ENCODE data around the gene ZNRF3.
"Not testable (repeated sequence)": the region's sequence is repeated elsewhere in the genome, so short reads cannot be mapped to it uniquely, and the experiment has no call there.

Gene ZNRF3

DNA sequence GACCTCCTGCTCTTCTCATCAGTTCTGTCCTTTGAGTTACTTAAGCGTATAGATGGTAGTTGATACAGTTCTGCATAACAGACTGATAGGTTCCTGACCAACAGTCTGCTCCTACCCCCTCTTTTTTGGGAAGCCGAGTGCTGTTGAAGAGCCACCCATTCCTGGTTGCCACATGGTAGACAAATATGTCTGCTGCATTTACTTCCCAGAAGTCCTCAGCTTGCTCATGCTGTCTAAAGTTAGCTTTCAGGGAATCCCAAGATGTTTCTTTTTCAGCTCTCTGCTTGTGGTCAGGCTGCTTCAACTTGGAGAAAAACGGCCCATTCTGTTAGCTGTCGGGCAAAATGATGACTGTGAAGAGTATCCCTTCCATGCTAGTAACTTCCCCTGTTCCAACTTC, 129.6 kb downstream of the ZNRF3 start:
- DNase-seq, result no peak

DNA sequence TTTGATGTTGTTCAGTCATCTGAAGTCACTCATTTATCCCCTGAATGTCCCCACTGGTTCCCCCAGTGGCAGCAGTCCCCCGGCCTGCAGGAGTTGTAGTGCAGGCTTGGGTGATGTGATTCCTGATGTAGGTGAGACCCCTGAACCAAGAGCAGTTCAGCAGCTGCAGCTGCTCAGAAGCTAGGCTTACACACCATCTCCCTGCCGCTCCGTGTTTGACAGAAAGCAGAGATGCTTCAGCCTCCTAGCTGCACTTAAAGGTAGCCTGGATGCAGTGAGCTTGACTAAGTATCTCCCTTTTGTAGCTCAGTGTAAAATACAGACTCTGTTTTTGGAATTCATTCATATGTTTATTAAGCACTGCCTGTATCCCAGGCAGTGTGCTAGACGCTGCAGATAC, 130.9 kb downstream of the ZNRF3 start:
- no peak for DNase-seq

DNA sequence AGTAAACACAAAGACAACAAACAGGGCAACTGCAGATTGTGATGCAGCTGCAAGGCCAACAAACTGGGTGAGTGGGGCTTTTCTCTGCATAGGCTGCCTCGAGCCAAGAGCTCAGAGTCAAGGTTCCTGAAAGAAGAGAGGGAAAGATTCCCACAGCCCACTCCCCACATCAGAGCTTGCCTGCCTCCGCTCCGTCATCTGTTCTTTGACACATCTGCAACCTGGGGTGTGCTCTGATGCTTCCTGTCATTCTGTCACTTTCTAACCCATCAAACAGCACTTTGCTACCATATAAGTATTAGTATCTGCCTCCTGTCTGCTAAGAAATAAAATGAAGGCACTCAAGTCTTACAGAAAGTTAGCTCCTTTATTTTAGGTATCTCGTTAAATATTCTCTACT, 131.4 kb downstream of the ZNRF3 start:
- DNase-seq, result no peak

DNA sequence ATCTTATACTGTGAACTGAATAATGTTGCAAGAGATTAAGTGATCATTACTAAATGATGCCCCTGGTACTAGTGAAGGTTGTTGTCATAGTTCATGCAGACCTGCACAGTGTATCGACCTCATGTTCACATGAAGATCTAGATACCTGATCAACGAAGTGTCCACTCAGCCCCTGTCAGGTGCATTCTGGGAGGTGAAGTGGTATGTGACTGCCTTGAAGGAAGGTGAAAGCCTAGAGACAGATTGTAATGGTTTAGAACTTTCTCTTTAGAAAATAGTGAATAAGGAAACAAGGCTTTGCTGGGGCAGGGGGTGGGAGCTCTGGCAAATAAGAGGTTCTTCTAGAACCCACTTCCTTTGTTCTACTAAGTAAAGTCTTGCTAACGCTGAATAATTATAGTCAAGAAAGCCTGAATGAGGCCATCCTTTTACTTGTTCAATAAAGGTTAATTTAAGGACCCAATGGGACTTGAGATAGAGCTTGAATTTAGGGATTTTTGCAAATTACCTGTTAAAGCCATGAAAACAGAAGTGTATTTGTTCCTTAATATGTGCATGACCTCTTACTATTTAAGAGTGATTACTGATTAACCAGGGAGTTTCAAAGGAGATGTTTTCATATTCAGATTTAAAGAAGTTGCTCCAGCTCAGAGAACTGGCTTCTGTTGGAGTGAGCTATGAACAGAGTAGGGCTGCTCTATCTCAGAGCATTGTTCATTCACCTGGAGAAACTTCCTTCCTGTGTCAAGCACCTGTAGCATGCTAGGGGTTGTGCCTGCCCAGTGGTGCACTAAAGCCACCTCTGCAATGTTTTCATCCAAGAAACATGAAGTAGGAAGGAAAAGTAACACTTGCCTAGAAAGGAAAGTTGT, 132.9 kb downstream of the ZNRF3 start:
- no peak for DNase-seq

DNA sequence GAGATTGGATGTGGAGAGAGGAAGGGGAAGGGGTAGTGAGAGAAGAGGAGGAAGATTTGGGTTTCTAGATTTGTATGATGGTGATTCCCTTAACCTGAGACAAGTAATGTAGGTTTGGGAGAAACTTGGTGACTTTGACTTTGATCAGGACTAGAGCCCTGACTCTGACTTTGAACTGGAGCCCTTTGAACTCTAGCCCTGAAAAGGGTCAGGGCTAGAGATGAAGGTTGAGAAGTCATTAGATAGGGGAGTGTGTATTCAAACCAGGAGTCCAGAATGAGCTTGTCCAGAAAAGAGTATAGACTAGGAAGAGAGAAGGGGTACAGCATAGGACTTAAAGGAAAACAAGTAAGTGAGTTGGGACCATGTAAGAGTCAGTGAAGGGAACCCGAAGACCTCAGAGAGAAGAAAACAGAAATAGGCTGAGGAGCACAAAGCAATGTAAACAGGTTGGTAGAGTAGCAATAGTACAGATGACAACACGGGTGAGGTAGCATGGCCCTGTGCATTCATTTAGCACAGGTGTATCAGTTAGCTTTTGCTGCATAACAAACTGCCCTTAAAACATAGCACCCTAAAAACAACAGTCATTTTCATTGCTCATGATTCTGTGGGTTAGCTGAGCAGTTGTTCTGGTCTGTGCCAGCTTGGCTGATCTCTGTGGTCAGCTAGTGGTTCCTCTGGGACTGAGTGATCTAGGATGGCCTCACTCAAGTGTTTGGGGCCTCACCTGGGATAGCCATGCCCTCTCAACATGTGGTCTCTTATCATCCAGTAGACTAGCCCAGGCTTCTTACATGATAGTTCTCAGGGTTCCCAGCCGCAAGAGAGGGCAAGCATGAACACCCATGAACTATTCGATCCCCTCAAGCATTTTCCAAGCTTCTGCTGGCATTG, 135.2 kb downstream of the ZNRF3 start:
- no peak for DNase-seq

DNA sequence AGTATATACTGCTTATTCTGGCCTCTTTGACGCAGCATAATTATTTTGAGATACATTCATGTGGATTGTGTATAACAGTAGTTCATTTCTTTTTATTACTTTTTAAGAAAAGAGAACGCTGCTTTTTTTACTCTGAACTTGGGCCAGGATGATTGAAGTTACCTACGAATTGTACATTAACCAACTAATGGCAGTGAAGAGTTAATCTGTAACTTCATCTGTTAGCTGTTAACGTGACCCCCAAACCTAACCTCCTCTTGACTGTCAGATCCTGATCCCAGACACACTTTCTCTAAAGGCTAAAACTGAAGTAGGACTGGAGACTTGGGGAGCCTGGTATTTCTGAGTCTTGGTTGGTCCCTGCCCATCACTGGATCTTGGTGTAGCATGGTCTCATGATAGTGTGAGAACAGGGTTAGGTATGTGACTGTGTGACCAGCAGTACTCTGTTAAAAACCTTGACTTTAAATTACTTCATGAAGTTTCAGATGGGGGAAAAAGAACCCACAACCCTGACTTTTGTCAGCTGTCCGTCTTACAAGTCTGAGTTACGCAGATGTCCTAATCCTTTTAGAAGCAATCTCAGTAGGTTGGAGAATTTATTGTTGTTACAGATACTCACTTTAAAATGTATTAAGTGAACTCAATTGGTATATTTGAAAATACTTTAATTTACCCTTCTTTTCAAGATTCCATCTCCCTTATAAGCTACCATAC, 138.9 kb downstream of the ZNRF3 start:
- DNase-seq, result no peak

DNA sequence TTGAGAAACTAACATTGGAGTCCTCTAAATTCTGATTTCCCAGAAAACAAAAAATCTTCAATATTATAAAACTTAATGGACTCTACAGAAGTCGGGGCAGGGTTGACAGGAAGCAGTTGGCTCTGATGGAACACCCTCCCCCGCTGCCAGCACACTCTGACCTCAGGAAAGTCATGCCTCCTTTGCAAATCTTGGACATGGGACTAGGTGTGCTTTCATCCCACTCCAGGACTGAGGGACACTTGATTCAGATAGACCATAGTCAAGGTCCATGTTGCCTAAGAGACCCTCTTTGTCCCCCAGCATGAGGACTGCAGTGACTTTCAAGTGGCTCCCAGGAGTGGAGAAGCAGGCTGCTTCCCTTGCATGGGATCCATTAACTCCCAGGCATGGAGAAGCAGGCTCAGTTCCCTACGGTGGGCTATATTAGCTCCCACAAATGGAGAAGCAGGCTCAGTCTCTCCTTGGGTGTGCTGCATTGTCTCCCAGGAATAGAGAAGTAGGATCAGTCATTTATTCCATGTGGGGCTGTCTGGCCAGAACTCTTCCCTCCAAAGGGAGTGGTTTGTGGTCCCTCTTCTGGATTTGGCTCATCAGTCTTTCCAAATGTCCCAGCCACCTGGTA, 139.9 kb downstream of the ZNRF3 start:
- DNase-seq, result no peak

GRCh38 chr22:29026579-29026978, 143.2 kb downstream of the ZNRF3 start:
- DNase-seq, result no peak

- no peak for DNase-seq
These were observed 145.1 kb downstream of the ZNRF3 start for GRCh38 chr22:29028468-29028867.

- no peak for DNase-seq
These were observed 146.0 kb downstream of the ZNRF3 start for GRCh38 chr22:29029202-29030000.

- DNase-seq, result peak; percentile 29
These were observed 146.7 kb downstream of the ZNRF3 start for GRCh38 chr22:29030016-29030617.

GRCh38 chr22:29030618-29031226, 147.3 kb downstream of the ZNRF3 start:
- DNase-seq, result no peak

- peak; percentile 26 for DNase-seq
These were observed 148.0 kb downstream of the ZNRF3 start for GRCh38 chr22:29031227-29032011.

DNA sequence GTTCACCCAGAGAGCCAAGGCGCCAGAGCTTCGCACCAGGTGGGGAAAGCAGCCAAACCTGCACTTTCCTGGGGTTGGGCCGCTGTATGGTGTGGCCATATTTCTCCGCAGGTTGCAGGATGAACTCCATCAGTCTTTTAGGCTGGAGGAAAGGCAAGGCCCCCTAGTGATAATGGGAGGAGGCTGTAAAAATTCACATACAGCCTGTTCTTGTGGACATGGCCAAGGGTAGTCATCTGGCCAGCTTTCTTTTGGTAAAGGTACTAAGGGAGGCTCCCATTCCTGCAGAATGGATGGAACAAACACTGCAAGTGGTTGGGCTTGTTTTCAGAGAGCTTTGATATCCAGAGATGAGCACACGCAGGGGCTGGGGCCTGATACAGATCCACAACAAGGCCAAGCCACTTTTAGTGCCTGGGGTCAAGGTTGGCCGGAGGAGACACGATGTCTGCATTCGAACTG, 148.7 kb downstream of the ZNRF3 start:
- DNase-seq, result no peak

DNA sequence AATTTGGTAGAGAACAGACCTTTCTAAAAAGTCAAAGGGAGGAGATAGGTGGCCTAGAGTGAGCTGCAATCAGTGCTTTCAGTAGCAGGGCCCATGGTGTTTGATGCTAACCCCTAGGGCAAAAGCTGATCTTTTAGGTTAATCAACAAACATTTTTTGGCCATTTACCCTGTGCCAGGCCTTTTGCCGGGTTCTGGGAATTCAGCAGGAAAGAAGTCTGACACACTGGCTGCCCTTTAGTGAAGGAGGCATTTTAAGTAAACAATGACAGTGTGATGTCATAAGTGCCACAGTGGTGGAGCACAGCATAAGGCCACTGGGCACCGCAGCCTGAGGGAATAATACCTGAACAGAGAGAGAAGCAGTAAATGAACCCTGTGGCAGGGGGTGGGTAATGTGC, 149.2 kb downstream of the ZNRF3 start:
- DNase-seq, result no peak

- no peak for DNase-seq
These were observed 154.1 kb downstream of the ZNRF3 start for GRCh38 chr22:29037340-29037932.

GRCh38 chr22:29039148-29039547, 155.8 kb downstream of the ZNRF3 start:
- DNase-seq, result no peak

GRCh38 chr22:29039684-29040083, 156.3 kb downstream of the ZNRF3 start:
- DNase-seq, result not testable (repeated sequence)

Data from stimulated activated CD8-positive, alpha-beta memory T cell treated with anti-CD3 and anti-CD28 coated beads, Interleukin-4, amount 100 ng/mL, for 48 hours (primary cell).